WTC11 (cell line): ENCODE results near the gene TRIM59. TPM values are rescaled to one million over a fixed set of nuclear protein-coding genes. Genes with fewer than 3 reads are reported as not detected.

Source experiments
- ATAC-seq: fragments of 200-7000 bp; cut with Tn5 transposase; 2 replicates; pipeline ENCODE4 v1.10.0; 2021; ENCODE audit warnings: mild to moderate bottlenecking, moderate library complexity
- CTCF ChIA-PET: fragments of 300-600 bp; sonication (Branson Sonifier 250); formaldehyde crosslinking; loops from one replicate; lab custom pipeline; 2021; ENCODE audit warnings: antibody characterized with exemption; lab: Charles Lee
- POLR2A ChIA-PET: fragments of 350-600 bp; sonication (Branson Sonifier 250); formaldehyde crosslinking; loops from one replicate; lab custom pipeline; 2021; ENCODE audit warnings: antibody characterized with exemption; lab: Charles Lee
- DNase-seq: peaks from one replicate; pipeline ENCODE4 v3.0.0; 2021; ENCODE audit warnings: low spot score
- H3K27ac Mint-ChIP-seq: 2 replicates; pipeline ENCODE4 v1.8.0; 2021; ENCODE audit warnings: mixed read lengths
- H3K27me3 Mint-ChIP-seq: 2 replicates; pipeline ENCODE4 v1.8.0; 2021; ENCODE audit warnings: low read depth, mild to moderate bottlenecking, moderate library complexity, mixed read lengths
- H3K36me3 Mint-ChIP-seq: 2 replicates; pipeline ENCODE4 v1.8.0; 2021; ENCODE audit warnings: mixed read lengths
- H3K4me1 Mint-ChIP-seq: 2 replicates; pipeline ENCODE4 v1.8.0; 2022; ENCODE audit warnings: mixed read lengths
- H3K4me3 Mint-ChIP-seq: 2 replicates; pipeline ENCODE4 v1.8.0; 2021; ENCODE audit warnings: mild to moderate bottlenecking, moderate library complexity, mixed read lengths
- H3K9me3 Mint-ChIP-seq: 2 replicates; pipeline ENCODE4 v1.8.0; 2021; ENCODE audit warnings: mixed read lengths
- ATF1 ChIP-seq: sonication (generic); formaldehyde crosslinking; IDR thresholded peaks from 2 replicates; pipeline ENCODE4 v1.8.1; 2023; ENCODE audit warnings: mild to moderate bottlenecking, moderate library complexity, missing genetic modification reagents
- CDX4 ChIP-seq: fragments of 250-450 bp; sonication (Bioruptor Pico); IDR thresholded peaks from 2 replicates; pipeline ENCODE4 v1.9.0; 2021; ENCODE audit warnings: moderate library complexity, mild to moderate bottlenecking, inconsistent platforms, borderline replicate concordance
- ETV6 ChIP-seq: sonication (generic); formaldehyde crosslinking; IDR thresholded peaks from 2 replicates; pipeline ENCODE4 v1.8.1; 2022; ENCODE audit warnings: mild to moderate bottlenecking, missing genetic modification reagents
- IRF2 ChIP-seq: sonication (generic); formaldehyde crosslinking; IDR thresholded peaks from 2 replicates; pipeline ENCODE4 v1.8.0; 2022; ENCODE audit warnings: low read depth, missing genetic modification reagents, borderline replicate concordance
- NFYB ChIP-seq: sonication (generic); formaldehyde crosslinking; conservative IDR thresholded peaks from 2 replicates; pipeline ENCODE4 v1.8.0; 2022; ENCODE audit warnings: low read depth, missing genetic modification reagents
- NR3C1 ChIP-seq: sonication (generic); formaldehyde crosslinking; conservative IDR thresholded peaks from 2 replicates; pipeline ENCODE4 v1.8.1; 2023; ENCODE audit warnings: low read depth, mild to moderate bottlenecking, missing genetic modification reagents
- PRDM15 ChIP-seq: sonication (generic); formaldehyde crosslinking; IDR thresholded peaks from 2 replicates; pipeline ENCODE4 v1.8.0; 2022; ENCODE audit warnings: missing genetic modification reagents
- RORB ChIP-seq: fragments of 250-450 bp; sonication (Bioruptor Pico); IDR thresholded peaks from 2 replicates; pipeline ENCODE4 v1.9.0; 2021; ENCODE audit warnings: mild to moderate bottlenecking
- USF1 ChIP-seq: sonication (generic); formaldehyde crosslinking; IDR thresholded peaks from 2 replicates; pipeline ENCODE4 v1.8.0; 2022; ENCODE audit warnings: mild to moderate bottlenecking, missing genetic modification reagents
- ZNF232 ChIP-seq: sonication (generic); formaldehyde crosslinking; IDR thresholded peaks from 2 replicates; pipeline ENCODE4 v1.8.0; 2022; ENCODE audit warnings: mild to moderate bottlenecking, missing genetic modification reagents
- ZNF263 ChIP-seq: sonication (generic); formaldehyde crosslinking; IDR thresholded peaks from 2 replicates; pipeline ENCODE4 v1.8.1; 2022; ENCODE audit warnings: low read depth, mild to moderate bottlenecking, moderate library complexity, missing genetic modification reagents
- ZNF512 ChIP-seq: sonication (generic); formaldehyde crosslinking; IDR thresholded peaks from 2 replicates; pipeline ENCODE4 v1.8.1; 2022; ENCODE audit warnings: missing genetic modification reagents, borderline replicate concordance
- ZNF671 ChIP-seq: fragments of 250-450 bp; sonication (Bioruptor Pico); IDR thresholded peaks from 2 replicates; pipeline ENCODE4 v1.8.0; 2021; ENCODE audit warnings: mild to moderate bottlenecking
- total RNA-seq: library from RNA; stranded (reverse); gene quantifications from 3 replicates; pipeline ENCODE4 v1.2.3, GENCODE V29; 2021
- TF ChIP-seq, protein P1 (sequence below): sonication (generic); formaldehyde crosslinking; IDR thresholded peaks from 2 replicates; pipeline ENCODE4 v1.8.1; 2023; ENCODE audit warnings: mild to moderate bottlenecking, missing genetic modification reagents, moderate library complexity
- TF ChIP-seq, protein P2 (sequence below): fragments of 250-450 bp; sonication (Bioruptor Pico); IDR thresholded peaks from 2 replicates; pipeline ENCODE4 v2.1.2; 2022; ENCODE audit warnings: mild to moderate bottlenecking, moderate library complexity
- TF ChIP-seq, protein P3 (sequence below): fragments of 250-450 bp; sonication (Bioruptor Pico); IDR thresholded peaks from 2 replicates; pipeline ENCODE4 v1.8.0; 2021; ENCODE audit warnings: mild to moderate bottlenecking
- TF ChIP-seq, protein P4 (sequence below): sonication (generic); formaldehyde crosslinking; IDR thresholded peaks from 2 replicates; pipeline ENCODE4 v1.8.1; 2023; ENCODE audit warnings: mild to moderate bottlenecking, missing genetic modification reagents, borderline replicate concordance
- TF ChIP-seq, protein P5 (sequence below): fragments of 250-450 bp; sonication (Bioruptor Pico); IDR thresholded peaks from 2 replicates; pipeline ENCODE4 v1.9.0; 2021; ENCODE audit warnings: mild to moderate bottlenecking

The TRIM59 gene
- total RNA-seq, 1 experiment from 2014 or later, result 32.4 TPM

GRCh38 chr3:160440687-160441086 lies 8.9 kb downstream of the TRIM59 start (continued):
- TF ChIP-seq, protein P1, sequence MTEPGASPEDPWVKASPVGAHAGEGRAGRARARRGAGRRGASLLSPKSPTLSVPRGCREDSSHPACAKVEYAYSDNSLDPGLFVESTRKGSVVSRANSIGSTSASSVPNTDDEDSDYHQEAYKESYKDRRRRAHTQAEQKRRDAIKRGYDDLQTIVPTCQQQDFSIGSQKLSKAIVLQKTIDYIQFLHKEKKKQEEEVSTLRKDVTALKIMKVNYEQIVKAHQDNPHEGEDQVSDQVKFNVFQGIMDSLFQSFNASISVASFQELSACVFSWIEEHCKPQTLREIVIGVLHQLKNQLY (CRISPR knock-in tag), result no peak
- TF ChIP-seq, protein P2, sequence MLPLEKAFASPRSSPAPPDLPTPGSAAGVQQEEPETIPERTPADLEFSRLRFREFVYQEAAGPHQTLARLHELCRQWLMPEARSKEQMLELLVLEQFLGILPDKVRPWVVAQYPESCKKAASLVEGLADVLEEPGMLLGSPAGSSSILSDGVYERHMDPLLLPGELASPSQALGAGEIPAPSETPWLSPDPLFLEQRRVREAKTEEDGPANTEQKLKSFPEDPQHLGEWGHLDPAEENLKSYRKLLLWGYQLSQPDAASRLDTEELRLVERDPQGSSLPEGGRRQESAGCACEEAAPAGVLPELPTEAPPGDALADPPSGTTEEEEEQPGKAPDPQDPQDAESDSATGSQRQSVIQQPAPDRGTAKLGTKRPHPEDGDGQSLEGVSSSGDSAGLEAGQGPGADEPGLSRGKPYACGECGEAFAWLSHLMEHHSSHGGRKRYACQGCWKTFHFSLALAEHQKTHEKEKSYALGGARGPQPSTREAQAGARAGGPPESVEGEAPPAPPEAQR (CRISPR knock-in tag), result no peak
- TF ChIP-seq NFYB (CRISPR knock-in tag), result no peak
- no peak for TF ChIP-seq CDX4 (CRISPR knock-in tag)
- TF ChIP-seq, protein P3, sequence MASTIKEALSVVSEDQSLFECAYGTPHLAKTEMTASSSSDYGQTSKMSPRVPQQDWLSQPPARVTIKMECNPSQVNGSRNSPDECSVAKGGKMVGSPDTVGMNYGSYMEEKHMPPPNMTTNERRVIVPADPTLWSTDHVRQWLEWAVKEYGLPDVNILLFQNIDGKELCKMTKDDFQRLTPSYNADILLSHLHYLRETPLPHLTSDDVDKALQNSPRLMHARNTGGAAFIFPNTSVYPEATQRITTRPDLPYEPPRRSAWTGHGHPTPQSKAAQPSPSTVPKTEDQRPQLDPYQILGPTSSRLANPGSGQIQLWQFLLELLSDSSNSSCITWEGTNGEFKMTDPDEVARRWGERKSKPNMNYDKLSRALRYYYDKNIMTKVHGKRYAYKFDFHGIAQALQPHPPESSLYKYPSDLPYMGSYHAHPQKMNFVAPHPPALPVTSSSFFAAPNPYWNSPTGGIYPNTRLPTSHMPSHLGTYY (CRISPR knock-in tag), result no peak
- no peak for TF ChIP-seq ZNF263 (CRISPR knock-in tag)
- no peak for TF ChIP-seq NR3C1 (CRISPR knock-in tag)

GRCh38 chr3:160437083-160437455 lies 12.5 kb downstream of the TRIM59 start:
- Mint-ChIP-seq H3K4me1 (peaks cover 27% of the 10 kb centered on the region), H3K9me3 (no peaks in the 10 kb centered on the region), H3K36me3 (peaks cover 62% of the 10 kb centered on the region), H3K27ac (peak overlapping the region; percentile 49; the same call in 1 of the 2 replicates), H3K4me3 (no peak overlapping the region), H3K27me3 (no peaks in the 10 kb centered on the region)
- ChIA-PET CTCF (interaction anchor here (0.7 to 0.9 kb wide), 2 partner anchors 21 to 24 kb away, joined by 3 to 4 read pairs; no protein-coding TSS in a partner anchor), POLR2A (interaction anchor here (3.6 kb wide), 1 partner anchor 12 kb away, joined by 12 read pairs; the partner anchor contains the start of gene TRIM59)
- DNase-seq, result no peak
- peak; percentile 27; the same call in 1 of the 2 replicates for ATAC-seq
- TF ChIP-seq, protein P4, sequence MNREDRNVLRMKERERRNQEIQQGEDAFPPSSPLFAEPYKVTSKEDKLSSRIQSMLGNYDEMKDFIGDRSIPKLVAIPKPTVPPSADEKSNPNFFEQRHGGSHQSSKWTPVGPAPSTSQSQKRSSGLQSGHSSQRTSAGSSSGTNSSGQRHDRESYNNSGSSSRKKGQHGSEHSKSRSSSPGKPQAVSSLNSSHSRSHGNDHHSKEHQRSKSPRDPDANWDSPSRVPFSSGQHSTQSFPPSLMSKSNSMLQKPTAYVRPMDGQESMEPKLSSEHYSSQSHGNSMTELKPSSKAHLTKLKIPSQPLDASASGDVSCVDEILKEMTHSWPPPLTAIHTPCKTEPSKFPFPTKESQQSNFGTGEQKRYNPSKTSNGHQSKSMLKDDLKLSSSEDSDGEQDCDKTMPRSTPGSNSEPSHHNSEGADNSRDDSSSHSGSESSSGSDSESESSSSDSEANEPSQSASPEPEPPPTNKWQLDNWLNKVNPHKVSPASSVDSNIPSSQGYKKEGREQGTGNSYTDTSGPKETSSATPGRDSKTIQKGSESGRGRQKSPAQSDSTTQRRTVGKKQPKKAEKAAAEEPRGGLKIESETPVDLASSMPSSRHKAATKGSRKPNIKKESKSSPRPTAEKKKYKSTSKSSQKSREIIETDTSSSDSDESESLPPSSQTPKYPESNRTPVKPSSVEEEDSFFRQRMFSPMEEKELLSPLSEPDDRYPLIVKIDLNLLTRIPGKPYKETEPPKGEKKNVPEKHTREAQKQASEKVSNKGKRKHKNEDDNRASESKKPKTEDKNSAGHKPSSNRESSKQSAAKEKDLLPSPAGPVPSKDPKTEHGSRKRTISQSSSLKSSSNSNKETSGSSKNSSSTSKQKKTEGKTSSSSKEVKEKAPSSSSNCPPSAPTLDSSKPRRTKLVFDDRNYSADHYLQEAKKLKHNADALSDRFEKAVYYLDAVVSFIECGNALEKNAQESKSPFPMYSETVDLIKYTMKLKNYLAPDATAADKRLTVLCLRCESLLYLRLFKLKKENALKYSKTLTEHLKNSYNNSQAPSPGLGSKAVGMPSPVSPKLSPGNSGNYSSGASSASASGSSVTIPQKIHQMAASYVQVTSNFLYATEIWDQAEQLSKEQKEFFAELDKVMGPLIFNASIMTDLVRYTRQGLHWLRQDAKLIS (CRISPR knock-in tag), result no peak
- no peak for TF ChIP-seq ZNF232 (CRISPR knock-in tag)
- TF ChIP-seq ZNF512 (CRISPR knock-in tag), result no peak
- no peak for TF ChIP-seq ETV6 (CRISPR knock-in tag)
- TF ChIP-seq ATF1 (CRISPR knock-in tag), result no peak
- no peak for TF ChIP-seq ZNF671
- no peak for TF ChIP-seq IRF2
- TF ChIP-seq PRDM15 (CRISPR knock-in tag), result no peak
- no peak for TF ChIP-seq RORB (CRISPR knock-in tag)
- TF ChIP-seq USF1 (CRISPR knock-in tag), result no peak
- TF ChIP-seq, protein P5, sequence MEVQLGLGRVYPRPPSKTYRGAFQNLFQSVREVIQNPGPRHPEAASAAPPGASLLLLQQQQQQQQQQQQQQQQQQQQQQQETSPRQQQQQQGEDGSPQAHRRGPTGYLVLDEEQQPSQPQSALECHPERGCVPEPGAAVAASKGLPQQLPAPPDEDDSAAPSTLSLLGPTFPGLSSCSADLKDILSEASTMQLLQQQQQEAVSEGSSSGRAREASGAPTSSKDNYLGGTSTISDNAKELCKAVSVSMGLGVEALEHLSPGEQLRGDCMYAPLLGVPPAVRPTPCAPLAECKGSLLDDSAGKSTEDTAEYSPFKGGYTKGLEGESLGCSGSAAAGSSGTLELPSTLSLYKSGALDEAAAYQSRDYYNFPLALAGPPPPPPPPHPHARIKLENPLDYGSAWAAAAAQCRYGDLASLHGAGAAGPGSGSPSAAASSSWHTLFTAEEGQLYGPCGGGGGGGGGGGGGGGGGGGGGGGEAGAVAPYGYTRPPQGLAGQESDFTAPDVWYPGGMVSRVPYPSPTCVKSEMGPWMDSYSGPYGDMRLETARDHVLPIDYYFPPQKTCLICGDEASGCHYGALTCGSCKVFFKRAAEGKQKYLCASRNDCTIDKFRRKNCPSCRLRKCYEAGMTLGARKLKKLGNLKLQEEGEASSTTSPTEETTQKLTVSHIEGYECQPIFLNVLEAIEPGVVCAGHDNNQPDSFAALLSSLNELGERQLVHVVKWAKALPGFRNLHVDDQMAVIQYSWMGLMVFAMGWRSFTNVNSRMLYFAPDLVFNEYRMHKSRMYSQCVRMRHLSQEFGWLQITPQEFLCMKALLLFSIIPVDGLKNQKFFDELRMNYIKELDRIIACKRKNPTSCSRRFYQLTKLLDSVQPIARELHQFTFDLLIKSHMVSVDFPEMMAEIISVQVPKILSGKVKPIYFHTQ (CRISPR knock-in tag), result no peak
